ENCODE measurements around the gene HTD2.
"Not testable (repeated sequence)": the region's sequence is repeated elsewhere in the genome, so short reads cannot be mapped to it uniquely, and the experiment has no call there.

HTD2 gene

DNA sequence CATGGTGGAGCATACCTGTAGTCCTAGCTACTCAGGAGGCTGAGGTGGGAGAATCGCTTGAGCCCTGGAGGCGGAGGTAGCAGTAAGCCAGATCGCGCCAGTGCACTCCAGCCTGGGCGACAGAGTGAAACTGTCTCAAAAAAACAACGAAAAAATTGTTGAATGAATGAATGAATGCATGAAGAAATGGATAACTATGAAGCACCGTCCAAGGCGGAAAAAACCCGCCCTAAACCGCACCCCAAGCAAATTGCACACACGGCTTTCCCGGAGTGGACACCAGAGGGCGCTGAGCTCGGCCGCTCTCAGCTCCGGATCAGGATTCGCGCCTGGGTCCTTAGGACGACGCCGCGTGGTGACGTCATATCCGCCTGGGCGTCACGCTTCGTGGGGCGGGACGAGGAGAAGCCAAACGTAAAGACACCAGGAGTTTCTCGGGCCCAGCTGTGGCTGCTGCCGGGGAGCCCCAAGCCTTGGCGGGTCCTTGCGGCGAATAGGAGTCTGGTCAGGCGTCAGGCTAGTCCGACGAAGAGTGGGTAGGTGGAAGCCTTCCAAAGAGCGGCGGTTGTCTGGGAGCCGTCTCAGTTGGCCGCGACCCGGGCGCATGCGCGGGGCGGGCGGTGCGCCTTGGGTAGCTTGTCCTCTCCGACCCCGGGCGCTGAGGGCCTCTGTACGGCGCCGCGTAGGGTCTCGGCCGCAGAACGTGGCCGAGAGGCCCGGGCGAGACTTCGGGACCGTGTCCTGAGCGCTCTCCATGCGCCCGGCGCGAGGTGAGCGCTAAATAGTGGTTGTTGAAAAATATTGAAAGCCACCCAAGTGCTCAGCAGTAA lies at the start of gene HTD2, which contains the start of gene RPP14:
HTD2 (plus strand) TSS at position 639 of the 830 bp plus-strand sequence. CDS start 11,094 bp downstream, outside the sequence.
RPP14 (plus strand) TSS at position 364 of the 830 bp plus-strand sequence. CDS start 4,085 bp downstream, outside the sequence.
- TF ChIP-seq, protein P1, sequence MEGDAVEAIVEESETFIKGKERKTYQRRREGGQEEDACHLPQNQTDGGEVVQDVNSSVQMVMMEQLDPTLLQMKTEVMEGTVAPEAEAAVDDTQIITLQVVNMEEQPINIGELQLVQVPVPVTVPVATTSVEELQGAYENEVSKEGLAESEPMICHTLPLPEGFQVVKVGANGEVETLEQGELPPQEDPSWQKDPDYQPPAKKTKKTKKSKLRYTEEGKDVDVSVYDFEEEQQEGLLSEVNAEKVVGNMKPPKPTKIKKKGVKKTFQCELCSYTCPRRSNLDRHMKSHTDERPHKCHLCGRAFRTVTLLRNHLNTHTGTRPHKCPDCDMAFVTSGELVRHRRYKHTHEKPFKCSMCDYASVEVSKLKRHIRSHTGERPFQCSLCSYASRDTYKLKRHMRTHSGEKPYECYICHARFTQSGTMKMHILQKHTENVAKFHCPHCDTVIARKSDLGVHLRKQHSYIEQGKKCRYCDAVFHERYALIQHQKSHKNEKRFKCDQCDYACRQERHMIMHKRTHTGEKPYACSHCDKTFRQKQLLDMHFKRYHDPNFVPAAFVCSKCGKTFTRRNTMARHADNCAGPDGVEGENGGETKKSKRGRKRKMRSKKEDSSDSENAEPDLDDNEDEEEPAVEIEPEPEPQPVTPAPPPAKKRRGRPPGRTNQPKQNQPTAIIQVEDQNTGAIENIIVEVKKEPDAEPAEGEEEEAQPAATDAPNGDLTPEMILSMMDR (IDR thresholded peaks at IDR 0.05; ENCODE audit: low read depth, low read length), result peak; percentile 88
- peak within 1 kb of the TSS; percentile 76 for H3K4me3 ChIP-seq (ENCODE audit: low read depth, low read length)

DNA sequence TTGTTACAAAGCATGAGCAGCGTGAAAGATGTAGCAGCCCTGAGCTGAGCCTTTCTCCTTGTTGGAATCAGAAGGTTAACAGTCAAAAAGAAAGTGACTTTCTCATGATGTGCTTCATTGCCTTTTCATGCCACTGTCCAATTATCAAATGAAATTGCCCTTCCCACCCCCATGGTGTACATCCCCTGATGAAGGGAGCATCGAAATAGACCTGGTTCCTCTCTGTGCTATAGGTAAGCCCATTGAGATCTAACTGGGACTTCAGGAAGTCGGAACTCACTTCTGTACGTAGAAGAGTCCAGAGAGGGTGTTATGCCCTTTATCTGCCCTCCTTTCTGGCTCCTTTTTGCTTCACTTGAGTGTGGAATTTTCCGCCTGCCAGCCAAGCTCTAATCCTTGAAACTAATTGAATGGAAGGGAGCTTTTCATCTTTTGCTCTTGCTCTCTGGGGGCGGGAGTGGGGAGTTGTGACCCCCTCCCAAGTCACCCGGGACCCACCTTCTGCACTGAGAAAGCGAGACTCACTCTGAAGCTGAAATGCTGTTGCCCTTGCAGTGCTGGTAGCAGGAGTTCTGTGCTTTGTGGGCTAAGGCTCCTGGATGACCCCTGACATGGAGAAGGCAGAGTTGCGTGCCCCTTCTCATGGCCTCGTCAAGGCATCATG lies 47.8 kb upstream of the HTD2 start:
- TF ChIP-seq, protein P1 (IDR thresholded peaks at IDR 0.05; ENCODE audit: low read depth, low read length), result no peak
- H3K4me3 ChIP-seq (ENCODE audit: low read depth, low read length), result no peak overlapping the region

DNA sequence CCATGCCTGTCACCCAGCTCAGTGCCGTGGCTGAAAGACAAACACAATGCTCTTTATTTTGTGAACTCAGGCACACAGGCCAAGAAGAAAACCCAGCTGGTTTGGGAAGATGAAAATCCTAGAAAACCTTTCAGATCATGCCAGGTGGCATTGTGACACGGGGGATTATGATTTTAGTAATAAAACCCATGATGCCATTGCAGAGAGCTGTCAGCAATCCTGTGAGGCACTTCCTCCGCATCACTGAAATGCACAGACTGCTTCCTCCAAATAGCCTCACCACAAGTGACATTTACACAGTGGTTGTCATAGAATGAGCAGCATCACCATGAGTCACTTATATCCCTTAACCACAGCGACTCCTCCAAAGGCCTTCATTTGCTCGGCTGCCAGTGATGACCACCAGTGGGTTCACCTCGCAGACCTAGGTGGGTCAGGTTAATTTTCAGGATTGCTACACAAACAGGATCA lies 46.0 kb upstream of the HTD2 start:
- H3K4me3 ChIP-seq (ENCODE audit: low read depth, low read length), result no peak overlapping the region
- TF ChIP-seq, protein P1 (IDR thresholded peaks at IDR 0.05; ENCODE audit: low read depth, low read length), result no peak

DNA sequence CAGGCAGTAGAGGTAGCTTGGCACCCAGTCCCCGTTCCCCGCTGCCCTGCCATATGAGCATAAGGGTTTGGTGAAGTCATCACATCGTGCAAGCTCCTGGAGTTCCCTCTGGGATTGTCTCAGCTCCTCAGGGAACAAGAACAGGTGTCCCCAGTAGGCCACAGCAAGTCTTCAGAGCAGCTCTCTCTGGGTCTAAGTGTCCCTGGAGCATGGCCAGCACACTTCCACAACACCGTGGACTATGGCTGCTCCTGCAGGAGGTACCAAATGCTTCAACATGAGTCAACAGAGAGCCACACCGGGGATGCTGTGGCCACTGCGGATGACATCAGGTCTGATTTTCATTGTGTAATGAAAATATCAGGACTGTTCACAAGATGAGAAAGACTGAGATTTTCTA lies 45.6 kb upstream of the HTD2 start:
- H3K4me3 ChIP-seq (ENCODE audit: low read depth, low read length), result no peak overlapping the region
- TF ChIP-seq, protein P1 (IDR thresholded peaks at IDR 0.05; ENCODE audit: low read depth, low read length), result no peak

DNA sequence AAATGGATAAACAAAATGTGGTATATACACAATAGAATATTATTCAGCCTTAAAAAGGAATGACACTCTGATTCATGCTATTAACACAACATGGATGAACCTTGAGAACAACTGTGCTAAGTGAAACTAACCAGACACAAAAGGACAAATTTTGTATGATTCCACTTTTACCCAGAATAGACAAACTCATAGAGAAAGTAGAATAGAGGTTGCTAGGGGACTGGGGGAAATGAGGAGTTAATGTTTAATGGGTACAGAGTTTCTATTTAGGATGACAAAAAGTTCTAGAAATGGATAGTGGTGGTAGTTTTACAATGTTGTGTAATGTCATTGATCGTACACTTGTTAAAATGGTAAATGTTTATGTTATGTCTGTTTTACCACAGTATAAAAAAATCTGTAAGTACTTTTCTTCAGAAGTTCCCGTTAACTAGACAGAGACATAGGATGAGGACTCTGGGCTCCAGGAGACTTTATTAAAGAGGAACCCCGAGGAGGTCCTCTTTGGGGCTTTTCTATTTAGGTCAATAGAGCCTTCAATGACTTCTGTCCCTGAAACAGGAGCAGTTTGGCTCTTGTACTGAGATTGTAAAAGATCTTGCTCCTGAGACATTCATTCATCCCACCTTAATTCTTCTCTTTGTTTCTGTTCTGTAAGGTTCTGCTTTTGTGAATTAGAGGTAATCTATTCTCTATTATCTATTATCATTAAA lies 44.2 kb upstream of the HTD2 start:
- TF ChIP-seq, protein P1 (IDR thresholded peaks at IDR 0.05; ENCODE audit: low read depth, low read length), result no peak
- no peak overlapping the region for H3K4me3 ChIP-seq (ENCODE audit: low read depth, low read length)

DNA sequence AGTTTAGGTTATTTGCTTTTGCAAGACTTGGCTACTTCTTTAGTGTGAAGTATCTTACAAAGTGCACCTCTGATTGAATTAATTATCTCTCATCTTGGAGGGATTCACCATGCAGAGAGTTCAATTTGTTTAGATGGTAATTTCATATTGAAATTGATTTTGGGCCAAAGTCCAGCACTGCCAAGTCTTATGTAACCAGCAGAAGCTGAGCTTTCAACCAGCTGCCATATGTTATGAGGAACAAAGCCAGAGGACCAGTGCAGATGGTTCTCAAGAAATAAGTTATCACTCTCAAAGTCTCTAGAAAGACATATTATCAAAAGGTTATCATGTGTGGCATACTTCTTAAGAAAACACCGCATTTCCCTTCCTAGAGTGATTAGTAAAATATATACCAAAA lies 39.7 kb upstream of the HTD2 start:
- TF ChIP-seq, protein P1 (IDR thresholded peaks at IDR 0.05; ENCODE audit: low read depth, low read length), result no peak

DNA sequence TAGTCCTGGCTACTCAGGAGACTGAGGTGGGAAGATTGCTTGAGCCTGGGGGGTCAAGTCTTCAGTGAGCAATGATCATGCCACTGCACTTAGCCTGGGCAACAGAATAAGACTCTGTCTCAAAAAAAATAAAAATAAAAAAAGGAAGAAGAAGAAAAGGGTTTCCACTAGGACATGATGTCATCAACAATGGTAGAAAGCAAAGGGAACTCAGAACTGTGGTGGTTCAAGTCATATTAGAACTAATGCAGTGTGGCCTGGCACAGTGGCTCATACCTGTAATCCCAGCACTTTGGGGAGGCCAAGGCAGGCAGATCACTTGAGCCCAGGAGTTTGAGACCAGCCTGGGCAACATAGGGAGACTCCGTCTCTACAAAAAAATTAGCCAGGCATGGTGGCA lies 38.8 kb upstream of the HTD2 start:
- not testable (repeated sequence) for H3K4me3 ChIP-seq (ENCODE audit: low read depth, low read length)

More for the DNA sequence above, 39.7 kb upstream of the HTD2 start:
- no peak overlapping the region for H3K4me3 ChIP-seq (ENCODE audit: low read depth, low read length)
